NCI-H2107 (cell line): ENCODE results near the gene TMED8.
A peak's percentile ranks its signal among the peaks of the same experiment; 100 is the strongest.
"Not testable (repeated sequence)": the region's sequence is repeated elsewhere in the genome, so short reads cannot be mapped to it uniquely, and the experiment has no call there.

Experiments
- DNase-seq: peaks from one replicate; lab custom pipeline; 2025; lab: John Stamatoyannopoulos, UW

The TMED8 gene, protein sequence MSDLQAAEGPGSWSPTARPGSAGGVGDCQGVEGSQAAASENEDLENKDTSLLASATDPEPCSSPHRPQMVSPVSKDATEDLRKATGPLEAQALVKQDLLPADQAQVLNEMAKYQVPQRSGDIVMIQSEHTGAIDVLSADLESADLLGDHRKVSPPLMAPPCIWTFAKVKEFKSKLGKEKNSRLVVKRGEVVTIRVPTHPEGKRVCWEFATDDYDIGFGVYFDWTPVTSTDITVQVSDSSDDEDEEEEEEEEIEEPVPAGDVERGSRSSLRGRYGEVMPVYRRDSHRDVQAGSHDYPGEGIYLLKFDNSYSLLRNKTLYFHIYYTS

GRCh38 chr14:77376771-77377501, at the start of gene TMED8, which contains the start of gene SAMD15:
TSS of gene TMED8 (minus strand) at chr14:77377094. CDS start at chr14:77377053, 41 bp downstream.
TSS of gene SAMD15 (plus strand) at chr14:77377379. CDS start at chr14:77377419, 40 bp downstream.
- peak; percentile 82 for DNase-seq

- DNase-seq, result no peak
These were observed 49.5 kb upstream of the TMED8 start for GRCh38 chr14:77426396-77426795.

- no peak for DNase-seq
These were observed 48.0 kb upstream of the TMED8 start for GRCh38 chr14:77424862-77425261.

GRCh38 chr14:77423423-77423822, 46.5 kb upstream of the TMED8 start, which contains the start of gene NOXRED1:
TSS of gene NOXRED1 (minus strand) at chr14:77423523. CDS start at chr14:77422889, 634 bp downstream.
- no peak for DNase-seq

DNA sequence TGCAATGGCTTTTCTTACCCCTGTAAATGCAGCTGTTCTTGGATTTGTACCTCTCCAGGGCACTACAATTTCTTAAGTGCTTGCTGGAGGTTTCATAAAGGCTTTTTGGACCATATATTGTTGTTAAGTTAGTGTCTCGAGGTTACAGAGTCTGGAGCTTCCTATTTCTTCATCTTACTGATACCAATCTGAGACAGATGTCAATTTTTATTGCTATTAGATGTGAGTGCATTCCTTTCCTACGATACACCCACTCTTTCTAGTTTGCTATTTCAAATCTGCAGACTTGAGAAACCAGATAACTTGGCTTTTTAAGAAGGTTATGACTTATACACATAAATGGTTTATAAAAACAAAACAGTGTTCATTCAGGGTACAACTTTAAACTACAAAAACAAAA, 44.3 kb upstream of the TMED8 start:
- no peak for DNase-seq

GRCh38 chr14:77416836-77417235, 39.9 kb upstream of the TMED8 start:
- DNase-seq, result no peak

- DNase-seq, result not testable (repeated sequence)
These were observed 39.2 kb upstream of the TMED8 start for GRCh38 chr14:77416098-77416497.

DNA sequence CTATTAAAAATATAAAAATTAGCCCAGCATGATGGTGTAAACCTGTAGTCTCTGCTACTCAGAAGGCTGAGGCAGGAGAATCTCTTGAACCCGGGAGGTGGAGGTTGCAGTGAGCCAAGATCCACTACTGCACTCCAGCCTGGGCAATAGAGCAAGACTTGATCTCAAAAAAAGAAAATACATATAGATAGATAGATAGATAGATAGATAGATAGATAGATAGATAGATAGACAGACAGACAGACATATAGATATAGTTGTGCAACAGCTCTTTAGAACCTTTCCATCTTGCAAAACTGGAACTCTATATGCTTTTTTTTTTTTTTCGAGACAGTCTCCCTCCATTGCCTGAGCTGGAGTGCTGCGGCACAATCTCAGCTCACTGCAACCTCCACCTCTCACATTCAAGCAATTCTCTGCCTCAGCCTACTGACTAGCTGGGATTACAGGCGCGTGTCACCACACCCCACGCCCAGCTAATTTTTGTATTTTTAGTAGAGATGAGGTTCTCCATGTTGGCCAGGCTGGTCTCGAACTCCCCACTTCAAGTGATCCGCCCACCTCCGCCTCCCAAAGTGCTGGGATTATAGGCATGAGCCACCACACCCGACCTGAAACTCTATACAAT, 38.6 kb upstream of the TMED8 start:
- DNase-seq, result not testable (repeated sequence)

GRCh38 chr14:77409131-77409533, 32.2 kb upstream of the TMED8 start:
- no peak for DNase-seq

- no peak for DNase-seq
These were observed 30.3 kb upstream of the TMED8 start for GRCh38 chr14:77407158-77407557.

GRCh38 chr14:77406718-77407117, 29.8 kb upstream of the TMED8 start:
- DNase-seq, result no peak

DNA sequence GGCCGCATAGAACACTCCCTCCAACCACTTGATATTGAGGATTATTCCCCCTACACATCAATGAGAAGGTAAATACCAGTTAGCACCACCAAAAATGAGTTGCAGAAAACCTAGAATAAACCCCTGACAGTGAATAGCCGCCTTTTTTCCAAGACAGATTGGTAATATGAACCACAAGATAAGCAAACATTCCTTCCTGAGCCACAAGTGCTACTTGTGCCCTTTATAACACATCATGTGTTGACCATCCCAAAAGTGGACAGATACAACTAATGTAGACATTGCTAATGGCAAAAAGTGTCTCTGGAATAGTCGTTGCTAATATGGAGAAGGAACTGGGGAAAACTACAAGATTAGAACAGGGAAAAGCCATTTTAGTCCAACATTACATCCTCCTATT, 29.2 kb upstream of the TMED8 start:
- no peak for DNase-seq

GRCh38 chr14:77403768-77404167, 26.9 kb upstream of the TMED8 start:
- DNase-seq, result no peak

- DNase-seq, result no peak
These were observed 23.3 kb upstream of the TMED8 start for GRCh38 chr14:77400216-77400615.

- DNase-seq, result no peak
These were observed 13.3 kb upstream of the TMED8 start for GRCh38 chr14:77390188-77390587.

GRCh38 chr14:77378701-77379100, 1.8 kb upstream of the TMED8 start:
- DNase-seq, result no peak

GRCh38 chr14:77377502-77377844, 579 bp upstream of the TMED8 start:
- no peak for DNase-seq

DNA sequence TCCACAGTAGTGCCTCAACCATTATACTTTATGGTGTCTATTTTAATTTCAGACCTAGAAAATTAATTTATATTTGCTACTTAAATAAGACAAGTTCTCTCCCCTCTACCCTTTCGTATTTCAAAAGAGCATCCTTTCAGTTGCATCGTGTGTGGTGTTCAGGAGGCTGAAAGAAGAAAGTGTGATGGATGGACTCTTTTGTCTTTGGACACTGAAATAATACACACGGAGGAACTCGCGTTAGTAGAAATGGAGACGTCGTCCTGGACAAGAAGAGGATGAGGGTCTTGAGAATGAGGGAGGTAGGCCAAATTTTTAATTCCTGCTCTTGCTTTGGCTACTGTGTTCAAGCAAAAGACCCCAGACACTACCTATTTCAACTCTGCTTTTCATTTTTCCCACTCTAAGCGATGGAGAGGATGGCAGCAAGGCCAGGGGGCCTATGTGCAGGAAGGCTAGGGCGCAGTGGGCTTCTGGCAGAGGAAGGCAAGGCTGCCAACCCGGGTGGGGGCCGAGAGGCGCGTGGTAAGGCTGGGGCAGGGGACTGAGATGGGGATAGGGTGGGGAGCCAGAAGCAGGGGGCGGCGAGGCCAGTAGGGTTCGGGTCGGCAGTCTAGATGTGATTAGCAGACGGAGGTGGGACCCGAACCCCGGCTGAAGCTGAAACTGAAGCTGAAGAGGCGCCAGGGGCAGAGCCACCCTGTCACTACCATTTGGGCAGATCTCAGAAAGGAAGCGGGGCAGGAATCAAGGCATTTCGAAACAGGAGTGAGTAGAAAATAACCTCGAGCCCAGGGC, 722 bp downstream of the TMED8 start:
- no peak for DNase-seq

DNA sequence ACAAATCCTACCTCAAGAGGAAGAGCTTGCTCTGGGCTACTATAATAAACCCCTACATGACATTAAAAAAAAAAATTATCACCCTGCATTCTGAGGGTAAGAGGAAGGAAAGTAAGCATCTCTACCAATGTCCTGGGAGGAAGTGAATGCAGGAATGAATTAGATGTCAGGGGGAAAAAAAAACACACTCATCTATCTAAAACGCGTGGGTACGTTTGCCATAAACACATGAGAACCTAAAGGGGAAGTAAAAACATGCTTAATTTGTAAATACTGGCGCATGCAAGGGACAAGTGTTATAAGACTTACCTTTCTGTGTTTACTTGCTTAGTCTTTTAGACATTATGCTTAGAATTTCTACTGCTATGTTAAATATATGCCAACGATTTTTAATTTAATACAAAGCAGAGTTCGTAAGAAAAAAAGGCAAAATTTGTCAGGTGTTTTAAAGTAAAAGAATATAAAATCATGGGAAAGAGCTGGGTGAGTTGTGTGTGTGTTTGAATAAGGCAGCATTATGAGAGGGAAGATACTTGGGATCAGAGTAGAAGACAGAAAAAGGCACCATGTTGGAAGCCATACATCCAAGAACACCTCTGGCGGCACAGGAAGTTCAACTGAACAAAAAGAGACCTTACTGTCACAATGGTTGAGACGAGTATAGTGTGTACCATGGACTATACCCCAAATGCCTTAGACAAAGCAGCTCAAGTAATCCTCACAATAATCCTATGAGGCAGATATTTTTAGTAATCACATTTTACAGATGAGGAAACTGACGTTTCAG, 1.5 kb downstream of the TMED8 start:
- DNase-seq, result no peak

DNA sequence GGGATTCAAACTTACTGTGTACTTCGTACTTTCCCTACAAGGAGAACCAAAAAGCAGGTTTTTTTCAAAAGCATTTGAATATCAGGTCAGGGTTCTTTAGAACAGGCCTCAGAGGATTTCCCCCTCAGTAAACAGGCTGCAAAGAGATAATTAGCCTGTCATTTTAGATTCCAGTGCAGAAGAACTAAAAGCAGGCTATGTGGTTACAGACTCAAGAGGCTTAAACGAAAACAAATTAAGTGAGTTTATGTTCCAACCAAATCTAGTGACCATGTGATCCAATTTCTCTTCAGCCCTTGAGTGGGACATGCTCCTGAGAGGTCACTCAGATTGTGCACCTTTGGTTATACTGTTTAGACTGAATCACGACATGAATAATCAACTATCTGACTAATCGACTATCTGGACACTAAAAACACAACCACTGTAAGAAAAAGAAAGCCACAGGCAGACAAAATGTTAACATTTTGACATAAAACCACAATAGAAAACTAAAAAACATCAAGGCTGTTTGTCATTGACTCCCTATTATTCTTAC, 4.5 kb downstream of the TMED8 start:
- no peak for DNase-seq

DNA sequence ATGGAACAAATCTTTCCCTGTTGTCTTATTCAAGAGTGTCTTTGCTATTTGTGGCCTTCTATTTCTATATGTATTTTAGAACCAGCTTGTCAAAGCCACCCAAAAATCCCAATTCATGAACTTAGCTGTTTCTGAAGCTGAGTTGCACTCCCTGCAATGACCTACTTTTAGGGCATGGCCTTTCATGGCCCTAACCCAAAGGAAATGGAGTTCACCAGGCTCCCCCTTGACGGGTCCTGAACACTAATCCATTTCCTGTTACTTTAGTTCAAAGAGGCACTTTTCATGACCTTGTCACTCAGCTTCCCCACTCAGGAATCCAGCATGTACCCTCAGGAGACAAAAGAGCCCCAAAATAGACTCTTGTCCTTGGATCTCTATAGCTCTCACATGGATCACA, 7.6 kb downstream of the TMED8 start:
- DNase-seq, result no peak
